ENCODE results near the gene MAU2.

DNA sequence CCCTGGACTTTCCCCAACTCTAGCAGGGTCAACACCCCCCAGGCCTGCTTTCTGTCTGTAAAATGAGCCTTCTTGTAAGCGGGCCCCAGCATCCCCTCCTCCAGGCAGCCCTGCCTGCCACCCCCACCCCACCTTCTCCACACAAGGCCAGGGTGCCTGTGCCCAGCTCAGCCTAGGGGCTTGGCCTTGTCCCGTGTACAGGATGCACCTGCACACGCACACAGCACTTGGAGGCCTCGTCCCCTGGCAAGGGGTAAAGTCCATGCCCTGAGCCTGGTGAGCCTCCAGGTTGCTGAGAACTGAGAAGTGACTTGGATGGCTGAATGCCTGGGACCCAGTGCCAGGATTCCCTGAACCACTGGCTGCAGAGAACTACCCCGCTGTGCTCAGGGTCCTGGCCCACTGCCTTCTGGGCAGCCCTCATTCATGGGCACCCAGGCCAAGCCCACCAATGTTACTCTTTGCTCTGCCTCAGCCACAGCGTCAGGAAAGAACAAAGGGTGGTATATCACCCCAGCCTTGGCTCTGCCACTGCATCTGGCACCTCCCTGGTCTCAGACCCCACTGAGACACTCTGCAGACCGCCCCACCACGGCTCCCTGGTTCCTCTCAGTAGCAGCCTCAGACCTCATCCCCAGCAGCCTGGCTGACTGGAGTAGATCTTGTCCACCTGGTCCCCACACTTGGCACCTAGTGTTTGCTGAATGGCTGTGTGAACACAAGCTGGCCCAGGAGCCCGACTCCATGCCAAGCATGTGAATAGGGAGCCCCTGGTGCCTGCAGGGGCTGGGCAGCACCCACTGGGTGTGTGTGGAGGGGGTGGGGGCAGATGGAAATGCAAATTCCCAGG is 45.7 kb upstream of the MAU2 start:
- TF ChIP-seq ZC3H10 (CRISPR knock-in tag; IDR thresholded peaks at IDR 0.05) (no peak), TOX (CRISPR knock-in tag; IDR thresholded peaks at IDR 0.05; ENCODE audit: borderline replicate concordance) (no peak)
- TF ChIP-seq, protein P1, sequence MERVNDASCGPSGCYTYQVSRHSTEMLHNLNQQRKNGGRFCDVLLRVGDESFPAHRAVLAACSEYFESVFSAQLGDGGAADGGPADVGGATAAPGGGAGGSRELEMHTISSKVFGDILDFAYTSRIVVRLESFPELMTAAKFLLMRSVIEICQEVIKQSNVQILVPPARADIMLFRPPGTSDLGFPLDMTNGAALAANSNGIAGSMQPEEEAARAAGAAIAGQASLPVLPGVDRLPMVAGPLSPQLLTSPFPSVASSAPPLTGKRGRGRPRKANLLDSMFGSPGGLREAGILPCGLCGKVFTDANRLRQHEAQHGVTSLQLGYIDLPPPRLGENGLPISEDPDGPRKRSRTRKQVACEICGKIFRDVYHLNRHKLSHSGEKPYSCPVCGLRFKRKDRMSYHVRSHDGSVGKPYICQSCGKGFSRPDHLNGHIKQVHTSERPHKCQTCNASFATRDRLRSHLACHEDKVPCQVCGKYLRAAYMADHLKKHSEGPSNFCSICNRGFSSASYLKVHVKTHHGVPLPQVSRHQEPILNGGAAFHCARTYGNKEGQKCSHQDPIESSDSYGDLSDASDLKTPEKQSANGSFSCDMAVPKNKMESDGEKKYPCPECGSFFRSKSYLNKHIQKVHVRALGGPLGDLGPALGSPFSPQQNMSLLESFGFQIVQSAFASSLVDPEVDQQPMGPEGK (CRISPR knock-in tag; IDR thresholded peaks at IDR 0.05; ENCODE audit: borderline replicate concordance) = no peak

All from SK-N-SH treated with all-trans-retinoic acid at 6 μM for 48 hours (cell line).